K562 (cell line): Measurements from ENCODE around the gene PPM1H. TPM values are rescaled to one million over a fixed set of nuclear protein-coding genes. Genes with fewer than 3 reads are reported as not detected.

Experiments
- FOXP1 ChIP-seq: sonication (generic); formaldehyde crosslinking; IDR thresholded peaks from 2 replicates; pipeline ENCODE4 v1.8.0; 2022; ENCODE audit warnings: mild to moderate bottlenecking, missing genetic modification reagents
- GATAD2A ChIP-seq: fragments of 450-650 bp; IDR thresholded peaks from 2 replicates; pipeline ENCODE4 v1.6.1; 2017
- MGA ChIP-seq: fragments of 450-650 bp; IDR thresholded peaks from 2 replicates; pipeline ENCODE4 v1.6.1; 2016; ENCODE audit warnings: mild to moderate bottlenecking, moderate library complexity
- NCOA1 ChIP-seq: fragments of 450-650 bp; IDR thresholded peaks from 2 replicates; pipeline ENCODE4 v1.6.1; 2016; ENCODE audit warnings: low read depth
- NFE2 ChIP-seq: IDR thresholded peaks from 2 replicates; pipeline ENCODE4 v1.6.1; 2014; ENCODE audit warnings: antibody characterized with exemption, low read depth
- RAD21 ChIP-seq, 2 experiments: fragments of 250-450 bp in 1 of 2; fragments of 450-650 bp in 1 of 2; sonication (Bioruptor Pico) in 1 of 2; formaldehyde crosslinking in 1 of 2; IDR thresholded peaks in 1 of 2; conservative IDR thresholded peaks in 1 of 2; 2 replicates each; pipeline versions ENCODE4 v1.4.0 to v1.8.0; 2020 to 2022; ENCODE audit warnings: mild to moderate bottlenecking in 2 of 2, moderate library complexity in 1 of 2
- RBBP5 ChIP-seq: fragments of 200-600 bp; sonication (generic); IDR thresholded peaks from 2 replicates; pipeline ENCODE4 v1.6.1; 2012; ENCODE audit warnings: borderline replicate concordance, mild to moderate bottlenecking, low read length, control low read depth, inconsistent platforms; ENCODE audit not compliant: insufficient read depth, poor library complexity, severe bottlenecking
- TFAP4 ChIP-seq: sonication (generic); formaldehyde crosslinking; IDR thresholded peaks from 2 replicates; pipeline ENCODE4 v1.8.0; 2022; ENCODE audit warnings: missing genetic modification reagents, mild to moderate bottlenecking, moderate library complexity, borderline replicate concordance
- XRCC4 ChIP-seq: IDR thresholded peaks from one replicate; pipeline ENCODE4 v1.6.1; 2011; ENCODE audit not compliant: insufficient read depth, insufficient read length; ENCODE audit errors: extremely low read depth
- ZBTB33 ChIP-seq: sonication (generic); formaldehyde crosslinking; IDR thresholded peaks from 2 replicates; pipeline ENCODE4 v1.8.1; 2023; ENCODE audit warnings: mild to moderate bottlenecking, missing genetic modification reagents
- polyA plus RNA-seq, 8 experiments: library from polyadenylated mRNA; depleted of rRNA in 4 of 8; stranded (reverse) in 5 of 8; unstranded in 3 of 8; fragments of >200 nt; fragmentation: Nextera tagmentation in 2 of 8; fragmentation: Illumina TruSeq in 1 of 8; extraction: Ambion mirVana in 2 of 8; extraction: Trizol in 1 of 8; gene quantifications; 2 replicates each; pipeline versions ENCODE4 v1.2.1 to v1.2.3, GENCODE V29; 2011 to 2014; ENCODE audit warnings: inconsistent platforms in 1 of 8, missing spikeins in 1 of 8
- total RNA-seq, 7 experiments: library from RNA; depleted of rRNA in 6 of 7; stranded (reverse); fragments of >200 nt in 6 of 7; fragmentation: Illumina TruSeq in 2 of 7; extraction: Trizol in 2 of 7; gene quantifications; 2 replicates each; pipeline versions ENCODE4 v1.2.1 to v1.2.3, GENCODE V29; 2011 to 2021; ENCODE audit warnings: low replicate concordance in 1 of 7

PPM1H gene
- total and polyA plus RNA-seq, 9 of the 15 experiments (the other 6 are each of a cell fraction or from before 2014, with no cell fraction given), result 5.3 to 29.3 (median 11.3) TPM

- TF ChIP-seq MGA, result peak; percentile 76
- no peak for TF ChIP-seq XRCC4
- peak; percentile 61; the same call in 1 of the 2 replicates for TF ChIP-seq FOXP1 (CRISPR knock-in tag)
- peak; percentile 37; the same call in 1 of the 2 replicates for TF ChIP-seq NCOA1
- TF ChIP-seq ZBTB33 (CRISPR knock-in tag), result no peak
- peak; percentile 83 for TF ChIP-seq TFAP4 (CRISPR knock-in tag)
- peak; percentile 72 for TF ChIP-seq RBBP5
- peak; percentile 38 to 48 for TF ChIP-seq RAD21 (CRISPR knock-in tag; conservative IDR thresholded peaks at IDR 0.05 in 1 of 2, IDR thresholded peaks at IDR 0.05 in 1 of 2)
- peak; percentile 68; the same call in 1 of the 2 replicates for TF ChIP-seq GATAD2A
- TF ChIP-seq NFE2, result 0 out of 2 replicates have a peak, but pooled peaks have one; percentile 7
Measured at GRCh38 chr12:62934799-62935674, at the start of gene PPM1H (continued).
